Stromal cell of bone marrow (primary cell): ENCODE results near the gene ZKSCAN1.

Source experiments
- DNase-seq: peaks from one replicate; pipeline ENCODE4 v3.0.0-alpha.2; 2012; ENCODE audit warnings: low read depth

ZKSCAN1 gene

GRCh38 chr7:100080907-100081534 is 65.6 kb downstream of the ZKSCAN1 start:
- DNase-seq = no peak

GRCh38 chr7:100081535-100082102 is 66.2 kb downstream of the ZKSCAN1 start, which contains the start of gene ZNF3:
ZNF3 (minus strand) TSS chr7:100081723; CDS start chr7:100077357, 4,366 bp downstream.
- DNase-seq = peak; percentile 98

- DNase-seq = no peak
Measured at GRCh38 chr7:100082978-100083377, 67.6 kb downstream of the ZKSCAN1 start.

- DNase-seq = no peak
Measured at GRCh38 chr7:100085515-100085914, 70.1 kb downstream of the ZKSCAN1 start.

GRCh38 chr7:100087055-100087750 is 71.8 kb downstream of the ZKSCAN1 start:
- DNase-seq = peak; percentile 67

- DNase-seq = no peak
Measured at GRCh38 chr7:100088095-100088620, 72.8 kb downstream of the ZKSCAN1 start.

- peak; percentile 52 for DNase-seq
Measured at GRCh38 chr7:100088621-100089457, 73.4 kb downstream of the ZKSCAN1 start, which contains the start of gene COPS6. COPS6 (plus strand) TSS chr7:100088969; CDS start chr7:100088991, 22 bp downstream.

GRCh38 chr7:100089458-100090196 is 74.2 kb downstream of the ZKSCAN1 start:
- no peak for DNase-seq

- DNase-seq = no peak
Measured at GRCh38 chr7:100090527-100091410, 75.4 kb downstream of the ZKSCAN1 start.
